SK-N-MC (cell line): ENCODE data around the gene EBPL.

ENCODE experiments used
- EZH2 ChIP-seq: fragments of 200-600 bp; sonication (generic); IDR thresholded peaks from one replicate; pipeline ENCODE4 v1.6.1; 2017; ENCODE audit warnings: antibody characterized with exemption
- POLR2AphosphoS5 ChIP-seq: IDR thresholded peaks from 2 replicates; pipeline ENCODE4 v1.6.1; 2012; ENCODE audit warnings: mild to moderate bottlenecking, low read depth, low read length, borderline replicate concordance

DNA sequence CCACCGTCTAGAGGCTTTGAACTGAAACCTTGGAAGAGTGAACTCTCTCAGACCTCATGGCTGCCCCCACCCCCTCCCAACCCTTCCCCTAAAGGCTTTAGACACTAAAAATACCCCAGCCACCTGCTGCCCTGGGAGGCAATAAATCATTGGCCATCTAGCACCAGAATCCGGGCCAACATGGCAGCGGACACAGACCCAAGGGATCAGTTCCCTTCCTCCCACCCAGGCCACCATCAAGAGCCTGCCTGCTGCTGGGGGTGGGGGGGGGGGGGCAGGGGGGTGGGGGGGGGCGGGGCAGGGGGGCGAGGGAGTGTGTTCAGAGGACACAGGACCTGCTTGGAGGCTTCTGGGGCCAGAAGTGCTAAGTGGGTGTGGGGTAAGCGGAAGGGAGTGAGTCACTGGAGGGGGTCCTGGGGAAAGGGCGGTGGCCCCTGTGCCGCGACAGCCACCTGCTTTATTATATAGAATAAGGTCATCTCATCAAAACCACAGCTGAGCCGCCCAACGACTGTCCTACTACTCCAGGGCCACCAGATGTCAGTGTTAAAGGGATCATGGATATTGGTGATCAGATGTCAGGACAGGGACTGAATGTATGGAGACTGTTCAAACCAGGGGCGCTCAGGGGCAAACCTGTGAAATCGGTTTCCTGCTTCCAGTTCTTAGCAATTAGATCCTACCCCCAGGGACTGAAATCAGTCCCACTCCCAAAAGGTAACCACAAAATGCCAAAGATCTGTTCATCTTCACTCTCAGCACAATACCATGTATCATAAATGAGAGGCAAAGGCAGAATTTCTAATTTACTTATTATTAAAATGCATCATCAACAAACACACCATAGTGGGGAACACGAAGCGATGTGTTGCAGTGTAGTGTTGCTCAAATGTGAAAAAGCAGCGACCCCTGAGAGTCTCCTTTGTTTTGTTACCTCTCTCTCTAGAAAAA, 38.7 kb downstream of the EBPL start:
- TF ChIP-seq POLR2AphosphoS5 (no peak), EZH2 (no peak)
